ENCODE measurements around the gene LRFN2. TPM values are rescaled to one million over a fixed set of nuclear protein-coding genes. Genes with fewer than 3 reads are reported as not detected.

The LRFN2 gene
- total RNA-seq, 2 donors from 2014 or later, result not detected

GRCh38 chr6:40474937-40475336 lies 112.2 kb downstream of the LRFN2 start:
- no peaks in the 10 kb centered on the region for H3K27me3 ChIP-seq (replicated peaks; ENCODE audit: insufficient read depth)
- ATAC-seq (ENCODE audit: insufficient number of reproducible peaks, low FRiP score, low read depth) (no peak), DNase-seq (ENCODE audit: low spot score) (no peak)
- H3K9me3 ChIP-seq, result no peaks in the 10 kb centered on the region
- no peaks in the 10 kb centered on the region for H3K36me3 ChIP-seq
- no peak for TF ChIP-seq CTCF (IDR thresholded peaks at IDR 0.05)
- H3K27ac ChIP-seq, result no peak overlapping the region
- H3K4me3 ChIP-seq, result no peak overlapping the region
- no peaks in the 10 kb centered on the region for H3K4me1 ChIP-seq (ENCODE audit: control insufficient read depth in 1 of 2, low read depth in 2 of 2)

- no peak for ATAC-seq (ENCODE audit: insufficient number of reproducible peaks, low FRiP score, low read depth)
- no peaks in the 10 kb centered on the region for H3K36me3 ChIP-seq
These were observed 114.1 kb downstream of the LRFN2 start for GRCh38 chr6:40473026-40473425.

GRCh38 chr6:40472353-40472752 lies 114.8 kb downstream of the LRFN2 start:
- no peaks in the 10 kb centered on the region for H3K9me3 ChIP-seq
- no peaks in the 10 kb centered on the region for H3K4me1 ChIP-seq (ENCODE audit: control insufficient read depth in 1 of 2, low read depth in 2 of 2)
- TF ChIP-seq CTCF (IDR thresholded peaks at IDR 0.05), result no peak
- no peak for ATAC-seq (ENCODE audit: insufficient number of reproducible peaks, low FRiP score, low read depth)
- H3K27ac ChIP-seq, result no peak overlapping the region
- H3K36me3 ChIP-seq, result no peaks in the 10 kb centered on the region
- H3K27me3 ChIP-seq (replicated peaks; ENCODE audit: insufficient read depth), result no peaks in the 10 kb centered on the region
- no peak overlapping the region for H3K4me3 ChIP-seq
- no peak for DNase-seq (ENCODE audit: low spot score)

More at GRCh38 chr6:40473026-40473425, 114.1 kb downstream of the LRFN2 start:
- no peak overlapping the region for H3K27ac ChIP-seq
- no peaks in the 10 kb centered on the region for H3K27me3 ChIP-seq (replicated peaks; ENCODE audit: insufficient read depth)
- H3K9me3 ChIP-seq, result no peaks in the 10 kb centered on the region
- H3K4me1 ChIP-seq (ENCODE audit: control insufficient read depth in 1 of 2, low read depth in 2 of 2), result no peaks in the 10 kb centered on the region
- H3K4me3 ChIP-seq, result no peak overlapping the region
- DNase-seq (ENCODE audit: low spot score), result no peak
- no peak for TF ChIP-seq CTCF (IDR thresholded peaks at IDR 0.05)

- DNase-seq (ENCODE audit: low spot score), result no peak
- no peak overlapping the region for H3K4me3 ChIP-seq
- no peak for ATAC-seq (ENCODE audit: insufficient number of reproducible peaks, low FRiP score, low read depth)
- TF ChIP-seq CTCF (IDR thresholded peaks at IDR 0.05), result no peak
- no peaks in the 10 kb centered on the region for H3K36me3 ChIP-seq
- no peaks in the 10 kb centered on the region for H3K4me1 ChIP-seq (ENCODE audit: control insufficient read depth in 1 of 2, low read depth in 2 of 2)
- no peaks in the 10 kb centered on the region for H3K9me3 ChIP-seq
- H3K27ac ChIP-seq, result no peak overlapping the region
- H3K27me3 ChIP-seq (replicated peaks; ENCODE audit: insufficient read depth), result no peaks in the 10 kb centered on the region
These were observed 115.9 kb downstream of the LRFN2 start for GRCh38 chr6:40471243-40471642.

- DNase-seq (ENCODE audit: low spot score) (no peak), ATAC-seq (ENCODE audit: insufficient number of reproducible peaks, low FRiP score, low read depth) (no peak)
- Histone ChIP-seq H3K4me3 (no peak overlapping the region), H3K4me1 (ENCODE audit: control insufficient read depth in 1 of 2, low read depth in 2 of 2) (no peaks in the 10 kb centered on the region), H3K27ac (no peak overlapping the region), H3K27me3 (replicated peaks; ENCODE audit: insufficient read depth) (no peaks in the 10 kb centered on the region), H3K9me3 (no peaks in the 10 kb centered on the region), H3K36me3 (no peaks in the 10 kb centered on the region)
- no peak for TF ChIP-seq CTCF (IDR thresholded peaks at IDR 0.05)
These were observed 117.8 kb downstream of the LRFN2 start for GRCh38 chr6:40469323-40469722.

Data from thoracic aorta (tissue), 2 donors.